A673 (cell line): ENCODE data around the gene MAP6. TPM values are rescaled to one million over a fixed set of nuclear protein-coding genes. Genes with fewer than 3 reads are reported as not detected.
A peak's percentile ranks its signal among the peaks of the same experiment; 100 is the strongest.

ENCODE experiments used
- BruUV-seq: library from RNA; stranded (reverse); fragments of 400-500 nt; replicated peaks from 2 replicates; lab custom pipeline; 2021; lab: Mats Ljungman, UMichigan
- CTCF ChIA-PET: fragments of 300-600 bp; sonication (Branson Sonifier 250); formaldehyde crosslinking; loops from one replicate; lab custom pipeline; 2022; ENCODE audit warnings: antibody characterized with exemption; lab: Charles Lee
- POLR2A ChIA-PET: fragments of 300-600 bp; sonication (Branson Sonifier 250); formaldehyde crosslinking; loops from one replicate; lab custom pipeline; 2022; ENCODE audit warnings: antibody characterized with exemption; ENCODE audit not compliant: low non-redundant PET; lab: Charles Lee
- DNase-seq: peaks from one replicate; pipeline ENCODE4 v3.0.0-alpha.2; 2015; ENCODE audit warnings: low spot score
- H3K27ac ChIP-seq: fragments of 200-600 bp; sonication (generic); 2 replicates; pipeline ENCODE4 v1.5.1; 2016; ENCODE audit warnings: mixed run types, low read depth, mild to moderate bottlenecking, mixed read lengths, antibody characterized with exemption, low read length; ENCODE audit not compliant: poor library complexity, severe bottlenecking
- H3K27me3 ChIP-seq: fragments of 200-600 bp; sonication (generic); replicated peaks from 2 replicates; pipeline ENCODE4 v1.6.1; 2017; ENCODE audit warnings: mixed run types, low read depth, mild to moderate bottlenecking, mixed read lengths, antibody characterized with exemption, low read length; ENCODE audit not compliant: insufficient read depth, poor library complexity
- H3K36me3 ChIP-seq: fragments of 200-600 bp; sonication (generic); 2 replicates; pipeline ENCODE4 v1.6.1; 2016; ENCODE audit warnings: mixed run types, mild to moderate bottlenecking, mixed read lengths, antibody characterized with exemption, low read length; ENCODE audit not compliant: insufficient read depth, poor library complexity, severe bottlenecking
- H3K4me1 ChIP-seq: fragments of 200-600 bp; sonication (generic); 2 replicates; pipeline ENCODE4 v1.6.1; 2017; ENCODE audit warnings: mixed run types, mild to moderate bottlenecking, mixed read lengths, antibody characterized with exemption, low read length; ENCODE audit not compliant: insufficient read depth, poor library complexity, severe bottlenecking
- H3K4me3 ChIP-seq: fragments of 200-600 bp; sonication (generic); 2 replicates; pipeline ENCODE4 v1.5.1; 2016; ENCODE audit warnings: low read depth, mixed run types, mild to moderate bottlenecking, mixed read lengths, low read length; ENCODE audit not compliant: poor library complexity, severe bottlenecking
- H3K9me3 ChIP-seq: fragments of 200-600 bp; sonication (generic); 2 replicates; pipeline ENCODE4 v1.6.1; 2016; ENCODE audit warnings: mixed run types, low read depth, mild to moderate bottlenecking, mixed read lengths, antibody characterized with exemption, low read length; ENCODE audit not compliant: poor library complexity, severe bottlenecking
- CTCF ChIP-seq: fragments of 300-800, 200-600 bp; sonication (generic); conservative IDR thresholded peaks from 2 replicates; pipeline ENCODE4 v1.5.1; 2017; ENCODE audit warnings: low read depth, mild to moderate bottlenecking, antibody characterized with exemption, low read length, moderate library complexity, mixed read lengths
- EZH2 ChIP-seq: fragments of 200-600 bp; sonication (generic); IDR thresholded peaks from 2 replicates; pipeline ENCODE4 v1.6.1; 2017; ENCODE audit warnings: borderline replicate concordance, low read depth, mild to moderate bottlenecking, mixed read lengths, antibody characterized with exemption, low read length; ENCODE audit not compliant: poor library complexity, severe bottlenecking
- intact Hi-C: fragments of 100-400 bp; cut with micrococcal nuclease; formaldehyde crosslinking; loops from one replicate; pipeline ENCODE4 v1.10.0; 2022; ENCODE audit not compliant: unreplicated experiment
- total RNA-seq: library from RNA; stranded (reverse); gene quantifications from 2 replicates; pipeline ENCODE4 v1.2.3, GENCODE V29; 2021

MAP6 gene
- total RNA-seq, 1 experiment from 2014 or later, result not detected

DNA sequence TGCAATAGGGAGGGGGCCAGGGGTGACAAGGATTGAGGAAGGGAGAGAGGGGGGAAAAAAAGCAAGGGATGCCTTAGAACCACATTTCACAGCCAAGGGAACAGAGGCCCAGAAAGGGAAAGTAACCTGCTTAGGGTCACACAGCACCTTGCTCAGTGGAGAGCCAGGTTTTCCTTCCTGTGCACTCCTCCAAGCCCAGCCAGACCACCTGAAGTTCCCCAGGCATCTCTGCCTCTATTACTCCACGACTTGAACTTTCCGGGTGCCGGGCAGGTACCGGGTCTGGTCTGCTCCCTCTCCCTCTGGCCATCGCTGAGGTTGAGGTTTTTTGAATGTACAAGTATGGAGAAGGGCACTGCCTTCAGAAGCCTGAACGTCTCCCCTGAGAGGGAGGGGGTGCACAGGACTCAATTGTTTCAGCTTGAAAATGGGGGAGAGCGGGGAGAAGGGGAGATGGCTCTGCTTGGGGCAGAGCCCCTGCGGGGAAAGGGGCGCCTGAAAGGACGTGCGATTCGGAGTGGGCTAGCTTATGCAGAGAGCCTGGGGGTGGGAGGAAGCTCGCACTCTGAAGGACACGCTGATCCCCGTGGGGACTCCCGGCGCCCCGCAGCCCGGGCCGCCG, 107.3 kb downstream of the MAP6 start:
- CTCF ChIA-PET, result no interaction called here
- TF ChIP-seq EZH2 (no peak), CTCF (no peak)
- Histone ChIP-seq H3K9me3 (no peaks in the 10 kb centered on the region), H3K27me3 (no peaks in the 10 kb centered on the region), H3K27ac (peak overlapping the region; percentile 99), H3K4me3 (peak overlapping the region; percentile 86), H3K4me1 (peaks cover 70% of the 10 kb centered on the region), H3K36me3 (peaks cover 22% of the 10 kb centered on the region)
- intact Hi-C loops, result no loop called here
- no TSS peak for BruUV-seq
- DNase-seq, result no peak
- POLR2A ChIA-PET, result interaction anchor here (0.6 kb wide), 2 partner anchors 39 to 116 kb away, joined by 4 read pairs; no protein-coding TSS in a partner anchor

GRCh38 chr11:75560644-75561043, 108.2 kb downstream of the MAP6 start:
- CTCF ChIA-PET, result no interaction called here
- no TSS peak for BruUV-seq
- intact Hi-C loops, result no loop called here
- POLR2A ChIA-PET, result no interaction called here
- no peaks in the 10 kb centered on the region for H3K27me3 ChIP-seq
- TF ChIP-seq CTCF (no peak), EZH2 (no peak)
- no peak for DNase-seq
- peak overlapping the region; percentile 48 for H3K27ac ChIP-seq
- H3K36me3 ChIP-seq, result peaks cover 13% of the 10 kb centered on the region
- no peaks in the 10 kb centered on the region for H3K9me3 ChIP-seq
- peaks cover 66% of the 10 kb centered on the region for H3K4me1 ChIP-seq
- no peak overlapping the region for H3K4me3 ChIP-seq

DNA sequence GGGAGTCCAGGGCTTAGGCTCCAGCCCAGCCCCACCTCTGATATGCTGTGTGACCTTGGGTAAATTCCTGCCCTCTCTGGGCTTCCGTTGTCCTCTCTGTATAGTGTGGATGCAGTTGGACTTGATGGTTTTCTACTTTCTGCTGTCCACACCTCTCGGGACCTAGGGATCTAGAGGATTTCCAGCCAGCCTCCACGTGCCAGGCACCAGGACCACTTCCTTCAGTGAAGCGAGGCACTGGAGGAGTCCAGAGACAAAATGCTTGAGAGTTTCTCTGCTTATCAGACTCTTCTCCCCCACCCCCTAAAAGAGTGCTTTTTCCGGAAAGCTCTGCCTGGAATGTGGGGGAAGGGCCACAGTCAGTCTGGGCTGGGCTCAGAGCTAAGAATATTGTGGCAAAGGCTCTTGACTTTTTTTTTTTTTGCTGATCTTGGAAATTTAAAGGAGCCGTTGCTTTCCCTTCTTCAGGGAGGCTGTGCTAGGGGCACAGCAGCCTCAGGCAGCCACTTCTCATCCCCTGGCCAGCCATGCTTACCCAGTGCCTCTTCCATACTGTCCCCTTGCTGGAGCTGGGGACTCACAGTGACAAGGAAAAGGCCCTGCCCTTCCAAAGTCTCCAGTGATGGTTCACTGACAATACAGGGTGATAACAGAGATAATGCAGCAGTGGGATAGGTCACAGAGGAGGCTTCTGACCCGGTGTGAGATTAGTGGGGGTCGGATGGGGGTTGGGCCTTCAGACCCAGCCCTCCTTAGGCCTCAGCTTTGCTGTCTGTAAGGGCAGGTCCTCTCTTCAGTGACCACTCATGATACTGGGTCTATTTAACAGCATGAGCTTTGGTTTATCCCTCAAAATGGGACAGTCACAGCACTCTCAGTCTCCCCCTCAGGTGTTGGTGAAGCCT, 109.6 kb downstream of the MAP6 start:
- intact Hi-C loops, result no loop called here
- no TSS peak for BruUV-seq
- no peaks in the 10 kb centered on the region for H3K9me3 ChIP-seq
- H3K4me3 ChIP-seq, result no peak overlapping the region
- no peaks in the 10 kb centered on the region for H3K36me3 ChIP-seq
- CTCF ChIA-PET, result interaction anchor here (0.6 to 0.7 kb wide), 2 partner anchors 15 to 117 kb away, joined by 3 to 5 read pairs; no protein-coding TSS in a partner anchor
- H3K4me1 ChIP-seq, result peaks cover 64% of the 10 kb centered on the region
- no peak for TF ChIP-seq EZH2
- no peak for TF ChIP-seq CTCF
- no peaks in the 10 kb centered on the region for H3K27me3 ChIP-seq
- POLR2A ChIA-PET, result interaction anchor here (0.6 kb wide), 1 partner anchor 96 kb away, joined by 6 read pairs; no protein-coding TSS in a partner anchor
- DNase-seq, result peak; percentile 71
- peak overlapping the region; percentile 73 for H3K27ac ChIP-seq
